ENCODE results near the gene AATF.
A peak's percentile ranks its signal among the peaks of the same experiment; 100 is the strongest.

Gene AATF, protein sequence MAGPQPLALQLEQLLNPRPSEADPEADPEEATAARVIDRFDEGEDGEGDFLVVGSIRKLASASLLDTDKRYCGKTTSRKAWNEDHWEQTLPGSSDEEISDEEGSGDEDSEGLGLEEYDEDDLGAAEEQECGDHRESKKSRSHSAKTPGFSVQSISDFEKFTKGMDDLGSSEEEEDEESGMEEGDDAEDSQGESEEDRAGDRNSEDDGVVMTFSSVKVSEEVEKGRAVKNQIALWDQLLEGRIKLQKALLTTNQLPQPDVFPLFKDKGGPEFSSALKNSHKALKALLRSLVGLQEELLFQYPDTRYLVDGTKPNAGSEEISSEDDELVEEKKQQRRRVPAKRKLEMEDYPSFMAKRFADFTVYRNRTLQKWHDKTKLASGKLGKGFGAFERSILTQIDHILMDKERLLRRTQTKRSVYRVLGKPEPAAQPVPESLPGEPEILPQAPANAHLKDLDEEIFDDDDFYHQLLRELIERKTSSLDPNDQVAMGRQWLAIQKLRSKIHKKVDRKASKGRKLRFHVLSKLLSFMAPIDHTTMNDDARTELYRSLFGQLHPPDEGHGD

DNA sequence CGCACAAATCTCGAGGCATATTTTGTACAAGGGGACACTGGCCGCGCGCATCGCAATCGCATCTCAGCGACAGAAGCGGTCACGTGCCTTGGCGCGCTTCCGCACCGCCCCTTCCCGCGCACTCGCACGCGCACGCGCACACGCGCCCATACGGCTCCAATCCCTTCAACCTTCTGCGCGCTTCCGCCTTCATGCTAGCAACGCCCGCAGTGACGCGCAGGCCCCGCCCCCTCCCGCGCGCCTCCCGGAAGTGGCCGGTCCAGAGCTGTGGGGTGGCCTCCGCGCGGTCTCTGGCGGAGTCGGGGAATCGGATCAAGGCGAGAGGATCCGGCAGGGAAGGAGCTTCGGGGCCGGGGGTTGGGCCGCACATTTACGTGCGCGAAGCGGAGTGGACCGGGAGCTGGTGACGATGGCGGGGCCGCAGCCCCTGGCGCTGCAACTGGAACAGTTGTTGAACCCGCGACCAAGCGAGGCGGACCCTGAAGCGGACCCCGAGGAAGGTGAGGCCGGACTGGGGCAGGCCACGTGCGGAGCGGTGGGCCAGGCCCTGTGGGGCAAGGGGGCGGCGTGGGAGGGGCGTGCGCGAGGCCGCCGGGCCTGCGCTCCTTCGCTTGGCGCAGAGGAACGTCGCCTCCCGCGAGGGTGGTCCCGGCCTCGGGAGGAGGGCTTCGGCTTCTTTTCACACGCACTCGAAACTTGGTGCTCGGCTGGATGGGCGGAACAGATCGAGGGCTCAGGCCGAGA is at the start of gene AATF:
AATF (plus strand) TSS at position 238 of the 744 bp plus-strand sequence; CDS start at position 410, 172 bp downstream.
- peak within 1 kb of the TSS; percentile 92 for H3K27ac ChIP-seq
- TF ChIP-seq, protein P1, sequence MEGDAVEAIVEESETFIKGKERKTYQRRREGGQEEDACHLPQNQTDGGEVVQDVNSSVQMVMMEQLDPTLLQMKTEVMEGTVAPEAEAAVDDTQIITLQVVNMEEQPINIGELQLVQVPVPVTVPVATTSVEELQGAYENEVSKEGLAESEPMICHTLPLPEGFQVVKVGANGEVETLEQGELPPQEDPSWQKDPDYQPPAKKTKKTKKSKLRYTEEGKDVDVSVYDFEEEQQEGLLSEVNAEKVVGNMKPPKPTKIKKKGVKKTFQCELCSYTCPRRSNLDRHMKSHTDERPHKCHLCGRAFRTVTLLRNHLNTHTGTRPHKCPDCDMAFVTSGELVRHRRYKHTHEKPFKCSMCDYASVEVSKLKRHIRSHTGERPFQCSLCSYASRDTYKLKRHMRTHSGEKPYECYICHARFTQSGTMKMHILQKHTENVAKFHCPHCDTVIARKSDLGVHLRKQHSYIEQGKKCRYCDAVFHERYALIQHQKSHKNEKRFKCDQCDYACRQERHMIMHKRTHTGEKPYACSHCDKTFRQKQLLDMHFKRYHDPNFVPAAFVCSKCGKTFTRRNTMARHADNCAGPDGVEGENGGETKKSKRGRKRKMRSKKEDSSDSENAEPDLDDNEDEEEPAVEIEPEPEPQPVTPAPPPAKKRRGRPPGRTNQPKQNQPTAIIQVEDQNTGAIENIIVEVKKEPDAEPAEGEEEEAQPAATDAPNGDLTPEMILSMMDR (conservative IDR thresholded peaks at IDR 0.05): no peak

DNA sequence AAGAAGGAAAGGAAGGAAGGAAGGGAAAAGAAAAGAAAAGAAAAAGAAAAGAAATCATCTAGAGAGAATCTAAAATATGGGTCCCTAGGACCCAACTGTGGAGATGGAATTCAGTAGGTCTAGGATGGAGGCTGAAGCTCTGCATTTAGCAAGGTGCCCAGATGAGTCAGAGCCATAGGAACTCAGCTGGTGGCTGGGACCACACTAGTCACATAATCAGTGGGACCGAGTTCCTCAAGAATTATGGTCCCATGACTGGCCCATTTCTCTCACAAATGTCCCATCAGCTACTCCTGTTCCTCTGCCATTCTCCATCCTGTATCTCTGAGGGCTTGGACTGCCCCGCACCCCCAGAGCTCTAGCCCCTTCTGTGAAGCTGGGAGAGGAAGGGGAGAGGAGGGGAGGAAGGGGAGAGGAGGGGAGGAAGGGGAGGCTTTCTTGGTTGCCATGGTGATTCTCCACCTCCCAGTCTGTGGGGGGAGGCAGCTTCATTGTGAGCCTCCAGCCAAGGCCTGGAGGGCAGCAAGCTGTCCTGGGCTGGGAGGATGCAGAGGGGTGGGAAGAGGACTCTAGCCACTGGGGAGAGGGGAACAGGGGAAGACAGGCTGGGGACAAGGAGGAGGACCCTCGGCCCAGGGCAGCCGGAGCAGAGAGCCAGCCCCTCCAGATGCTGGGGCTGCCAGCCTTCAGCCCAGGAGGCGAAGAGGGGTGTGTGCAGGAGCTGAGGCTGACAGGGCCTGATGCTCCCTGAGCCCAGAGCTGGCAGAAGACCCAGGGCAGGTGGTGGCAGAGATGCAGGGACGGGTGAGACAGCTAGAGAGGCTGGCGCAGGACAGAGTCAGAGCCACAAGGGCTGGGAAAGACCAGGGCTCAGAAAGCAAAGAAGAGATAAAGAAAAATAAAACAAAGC is 49.2 kb upstream of the AATF start:
- no peak overlapping the region for H3K27ac ChIP-seq

DNA sequence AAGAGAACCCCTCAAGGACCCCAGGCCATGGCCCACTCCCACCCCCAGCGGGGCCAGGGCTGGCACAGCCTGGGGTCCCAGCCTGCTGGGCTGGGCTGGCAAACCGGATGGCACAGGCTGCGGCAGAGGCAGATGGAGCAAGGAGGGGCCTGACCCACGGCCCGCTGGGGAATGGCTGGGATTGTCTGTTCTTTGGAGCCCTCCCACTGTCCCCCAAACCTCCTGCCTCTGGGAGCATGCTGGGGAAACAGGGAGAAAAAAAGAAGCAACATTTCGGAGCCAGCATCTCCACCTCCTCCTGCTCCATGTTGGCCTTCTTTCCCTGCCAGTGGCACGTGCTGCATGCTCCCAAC is 48.6 kb upstream of the AATF start:
- TF ChIP-seq, protein P1 (conservative IDR thresholded peaks at IDR 0.05): no peak
- H3K27ac ChIP-seq: no peak overlapping the region

More for the DNA sequence above, 49.2 kb upstream of the AATF start:
- TF ChIP-seq, protein P1 (conservative IDR thresholded peaks at IDR 0.05): no peak

DNA sequence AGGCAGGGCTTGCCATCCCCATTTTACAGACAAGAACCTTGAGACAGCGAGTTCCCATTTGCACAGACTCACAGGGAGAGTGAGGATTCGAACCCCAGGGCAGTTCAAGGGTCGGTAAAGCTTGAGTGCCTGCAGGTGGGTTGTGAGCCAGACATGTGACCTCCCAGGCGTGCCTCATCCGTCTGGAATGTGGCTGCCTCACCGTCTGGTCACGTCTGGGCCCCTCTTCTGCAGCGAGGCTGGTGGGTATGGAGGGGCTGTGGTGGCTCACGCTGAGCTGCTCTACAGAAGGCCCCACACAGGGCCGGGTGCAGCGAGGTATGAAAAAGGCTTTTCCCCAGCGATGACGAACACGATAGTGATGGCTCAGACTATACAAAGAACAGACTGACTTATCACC is 47.2 kb upstream of the AATF start:
- TF ChIP-seq, protein P1 (conservative IDR thresholded peaks at IDR 0.05): no peak
- H3K27ac ChIP-seq: no peak overlapping the region

DNA sequence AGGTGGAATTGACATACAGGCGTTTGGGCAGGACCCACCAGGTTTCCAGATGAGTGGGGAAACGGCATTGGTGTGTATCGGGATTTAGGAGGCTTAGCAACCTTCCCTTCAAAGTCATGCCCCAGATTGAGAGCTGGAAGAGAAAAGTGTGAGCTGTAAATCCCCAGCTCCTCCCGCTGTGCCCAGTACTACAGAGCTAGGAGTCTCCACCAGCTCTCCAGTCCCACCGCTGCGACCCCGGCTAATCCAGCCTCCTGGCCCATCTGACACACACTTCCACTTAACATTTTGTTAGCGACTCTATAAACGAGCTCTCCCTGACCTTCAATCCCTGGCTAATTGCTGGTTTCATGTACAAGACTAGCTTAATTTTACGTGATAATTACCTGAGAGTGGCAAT is 41.3 kb upstream of the AATF start:
- H3K27ac ChIP-seq: no peak overlapping the region
- TF ChIP-seq, protein P1 (conservative IDR thresholded peaks at IDR 0.05): no peak

DNA sequence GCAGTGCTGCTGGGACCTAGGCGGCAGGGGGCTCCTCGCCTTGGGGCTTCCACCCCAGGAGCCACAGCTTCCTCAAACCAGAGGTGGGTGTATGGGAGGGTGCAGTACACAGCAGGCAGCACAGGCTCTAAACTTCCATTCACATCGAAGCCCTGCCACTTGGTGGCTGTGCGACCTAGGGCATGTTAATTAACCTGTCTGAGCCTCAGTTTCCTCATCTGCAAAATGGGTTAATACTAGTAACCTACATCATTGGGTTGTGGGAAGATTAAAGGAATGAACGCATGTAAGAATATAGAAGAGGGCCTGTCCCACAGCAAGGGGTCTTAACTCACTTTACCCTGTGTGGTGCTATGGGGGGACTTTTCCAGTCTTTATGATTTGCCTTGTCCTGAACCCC is 38.2 kb upstream of the AATF start:
- H3K27ac ChIP-seq: no peak overlapping the region
- TF ChIP-seq, protein P1 (conservative IDR thresholded peaks at IDR 0.05): no peak
